H4 (cell line): ENCODE results near the gene CKS2. TPM values are rescaled to one million over a fixed set of nuclear protein-coding genes. Genes with fewer than 3 reads are reported as not detected.

ENCODE experiments used
- DNase-seq: peaks from one replicate; pipeline ENCODE4 v3.0.0-alpha.2; 2015; ENCODE audit warnings: low spot score
- total RNA-seq: library from RNA; depleted of rRNA; stranded (reverse); fragments of >200 nt; shearing (Covaris generic); gene quantifications from 2 replicates; pipeline ENCODE4 v1.2.3, GENCODE V29; 2014

Gene CKS2
- total RNA-seq, 1 experiment from 2014 or later = 581 TPM

DNA sequence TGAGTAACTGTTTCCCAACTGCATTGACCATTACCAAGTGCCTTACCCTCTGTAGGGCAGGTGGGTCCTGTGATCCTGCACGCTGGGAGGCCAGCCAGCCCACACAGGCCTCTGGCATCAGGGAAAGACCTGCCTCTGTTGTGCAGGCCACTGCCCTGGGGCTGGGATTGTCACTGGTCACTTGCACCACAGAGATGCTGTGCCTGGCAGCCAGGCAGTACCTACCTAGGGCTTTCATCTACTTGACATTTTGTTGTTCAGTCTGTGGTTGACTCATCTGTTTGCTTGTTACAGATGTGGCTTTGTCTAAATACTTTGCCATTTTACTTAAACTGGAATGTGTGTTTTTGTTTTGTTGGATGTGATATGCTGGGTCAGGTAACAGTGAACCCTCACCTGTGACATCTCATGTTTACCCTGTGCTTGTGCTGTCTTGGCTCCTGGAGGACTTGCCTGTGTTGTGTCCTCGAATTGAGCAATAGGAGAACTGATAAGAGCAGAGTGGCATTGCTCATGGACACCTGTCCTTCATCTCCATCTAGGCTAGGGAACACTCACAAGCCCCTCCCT, 40.1 kb downstream of the CKS2 start:
- no peak for DNase-seq

DNA sequence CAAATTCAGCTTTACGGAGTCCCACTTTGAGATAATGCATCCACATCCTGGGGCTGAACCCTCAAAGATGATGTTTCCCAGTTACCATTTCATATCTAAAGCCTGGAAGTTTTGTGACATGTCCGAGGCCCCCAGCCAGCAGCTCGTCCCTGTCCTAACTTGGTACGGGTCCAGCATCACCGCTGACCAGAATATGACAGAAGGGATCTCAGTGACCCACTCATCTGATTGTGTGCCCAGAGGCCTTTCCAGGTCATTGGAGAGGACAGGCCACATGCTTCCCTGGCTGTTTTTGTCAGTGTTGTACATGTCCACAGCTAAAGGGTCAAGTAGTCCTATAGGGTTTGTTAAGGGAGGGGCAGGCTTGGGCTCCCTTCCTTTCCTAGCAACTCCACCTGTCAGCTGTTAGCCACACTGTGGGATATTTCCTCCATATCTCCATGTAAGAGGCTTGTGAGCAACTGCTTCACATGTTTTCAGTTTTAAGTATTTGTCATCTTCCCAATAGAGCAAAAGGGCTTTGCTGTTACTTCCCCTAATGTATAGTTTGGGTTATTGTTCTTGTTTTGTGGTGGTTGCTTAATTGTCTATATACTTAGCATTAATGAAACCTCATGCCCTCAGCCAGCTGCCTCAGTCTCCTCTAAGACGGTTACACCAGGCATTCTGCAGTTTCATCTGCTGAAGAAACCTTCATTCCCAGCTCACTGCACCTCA, 40.7 kb downstream of the CKS2 start:
- no peak for DNase-seq

GRCh38 chr9:89352451-89352850, 41.5 kb downstream of the CKS2 start:
- DNase-seq = no peak

DNA sequence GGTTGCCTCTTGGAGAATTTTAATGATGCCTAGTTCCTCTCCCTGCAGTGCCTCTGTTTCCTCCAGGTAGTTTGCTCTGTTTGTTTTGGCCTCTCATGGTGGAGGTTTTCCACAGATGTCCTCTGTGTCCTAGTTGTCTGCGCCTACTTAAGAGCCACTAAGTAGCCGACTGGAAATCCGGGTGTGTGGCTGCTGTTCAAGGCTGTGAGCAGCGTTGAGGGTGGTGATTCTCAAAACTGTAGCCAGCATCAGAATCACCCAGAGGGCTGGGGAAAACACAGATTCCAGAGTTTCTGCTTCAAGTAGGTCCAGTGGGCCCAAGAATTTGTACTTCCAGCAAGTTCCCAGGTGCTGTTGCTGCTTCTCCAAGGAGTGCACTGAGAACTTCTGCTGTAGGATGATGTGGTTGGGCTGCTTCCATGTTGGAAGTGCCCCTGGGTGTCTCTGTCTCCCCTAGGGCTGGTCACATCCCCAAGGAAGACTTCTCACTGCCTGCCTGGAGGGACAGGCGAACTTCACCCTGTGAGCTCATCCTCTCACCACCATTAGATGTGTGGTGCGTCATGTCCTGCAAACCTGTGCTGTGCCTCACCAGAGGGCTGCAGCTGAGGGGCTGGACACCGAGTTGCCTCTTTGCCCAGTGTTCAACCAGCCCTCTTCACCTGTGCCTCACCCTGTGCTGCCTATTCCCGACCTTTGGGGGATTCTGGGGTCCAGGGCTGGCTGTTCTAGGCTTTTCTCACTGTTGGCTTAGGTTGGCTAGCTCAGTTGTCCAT, 42.1 kb downstream of the CKS2 start:
- DNase-seq = no peak

- DNase-seq = no peak
Measured at GRCh38 chr9:89353989-89354388, 43.0 kb downstream of the CKS2 start.

DNA sequence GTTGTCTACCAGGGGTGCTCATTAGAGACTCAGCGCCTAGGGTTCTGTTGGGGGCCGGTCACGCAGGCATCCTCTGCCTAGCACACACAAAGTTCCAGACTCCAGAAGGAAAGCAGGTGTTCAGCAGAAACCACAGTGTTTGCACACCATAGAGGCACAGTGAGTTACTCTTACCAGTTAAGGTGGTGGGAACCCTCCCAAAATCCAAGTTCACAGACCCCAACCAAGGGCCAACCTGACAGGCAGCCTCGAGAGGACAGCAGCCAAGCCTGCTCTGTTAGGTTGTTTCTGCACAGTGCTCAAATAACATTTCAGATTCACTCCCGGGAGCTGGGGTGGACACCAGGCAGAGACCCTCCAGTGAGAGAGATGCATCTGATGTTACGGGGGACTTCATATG, 43.5 kb downstream of the CKS2 start:
- DNase-seq = no peak

DNA sequence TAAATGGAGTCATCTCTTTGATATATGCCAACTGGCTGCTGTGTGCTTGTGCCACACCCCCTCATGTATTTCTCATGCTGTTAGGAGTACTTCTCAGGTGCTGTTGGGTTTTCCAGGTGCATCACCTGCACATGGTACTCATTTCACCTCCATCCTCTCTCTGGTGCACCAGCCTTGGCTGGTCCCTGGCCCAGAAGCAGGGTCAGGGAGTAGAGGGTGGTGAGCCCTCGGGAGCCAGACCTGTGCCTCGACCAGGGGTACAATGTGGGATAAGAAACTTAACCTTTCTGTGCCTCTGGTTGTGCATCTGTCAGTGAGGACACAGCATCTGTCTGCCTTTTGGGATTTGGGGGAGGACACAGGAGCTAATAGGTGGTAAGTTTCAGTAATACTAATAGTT, 45.8 kb downstream of the CKS2 start:
- no peak for DNase-seq

DNA sequence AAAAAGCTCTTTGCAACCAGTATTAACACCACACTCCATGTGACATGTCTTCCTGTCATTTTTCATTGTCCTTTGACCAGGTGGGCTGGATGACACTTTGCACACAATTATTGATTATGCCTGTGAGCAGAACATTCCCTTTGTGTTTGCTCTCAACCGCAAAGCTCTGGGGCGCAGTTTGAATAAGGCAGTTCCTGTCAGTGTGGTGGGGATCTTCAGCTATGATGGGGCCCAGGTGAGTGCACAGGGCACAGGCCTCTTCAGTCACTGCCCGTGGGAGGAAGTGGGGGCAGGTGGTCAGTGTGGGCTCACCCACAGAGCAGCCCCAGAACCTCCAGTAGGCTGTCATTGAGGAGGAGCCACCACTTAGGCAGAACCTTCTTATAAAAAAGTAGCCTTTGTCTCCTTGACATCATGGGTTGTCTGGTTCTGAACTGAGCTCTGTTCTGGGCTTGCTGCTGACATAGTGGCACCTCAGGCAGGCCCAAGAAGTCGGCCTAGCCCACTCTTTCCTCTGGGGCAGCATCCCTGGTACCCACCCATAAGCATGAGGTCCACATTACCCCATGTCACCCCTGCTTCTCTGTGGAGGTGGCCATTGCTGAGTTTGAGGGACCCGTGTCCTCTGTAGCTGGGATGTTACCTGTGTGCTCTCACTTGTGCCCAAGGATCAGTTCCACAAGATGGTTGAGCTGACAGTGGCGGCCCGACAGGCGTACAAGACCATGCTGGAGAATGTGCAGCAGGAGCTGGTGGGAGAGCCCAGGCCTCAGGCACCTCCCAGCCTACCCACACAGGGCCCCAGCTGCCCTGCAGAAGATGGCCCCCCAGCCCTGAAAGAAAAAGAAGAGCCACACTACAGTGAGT, 46.6 kb downstream of the CKS2 start:
- DNase-seq = no peak

GRCh38 chr9:89358376-89358916, 47.5 kb downstream of the CKS2 start:
- DNase-seq = no peak

DNA sequence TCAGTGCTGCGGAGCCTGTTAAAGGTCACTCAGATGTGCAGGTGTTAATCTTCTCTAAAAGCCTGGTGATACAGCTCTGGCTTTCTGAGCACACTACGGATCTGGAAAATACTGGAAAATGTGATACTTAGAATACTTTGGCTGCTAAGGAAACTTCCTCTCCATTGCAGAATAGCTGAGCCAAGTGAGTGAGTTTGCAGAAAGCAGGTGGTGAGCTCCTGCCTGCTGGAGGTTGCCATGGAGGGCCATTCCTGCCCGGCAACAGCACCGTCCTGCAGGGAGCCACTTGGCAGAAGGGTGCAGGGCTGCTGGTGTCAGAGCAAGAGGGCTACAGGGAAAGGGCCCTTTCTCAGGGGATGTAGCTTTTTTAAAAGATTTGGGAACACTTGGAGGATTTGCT, 48.0 kb downstream of the CKS2 start:
- DNase-seq = no peak

GRCh38 chr9:89359751-89360261, 48.8 kb downstream of the CKS2 start:
- DNase-seq = no peak

- no peak for DNase-seq
Measured at GRCh38 chr9:89360465-89360864, 49.5 kb downstream of the CKS2 start.

DNA sequence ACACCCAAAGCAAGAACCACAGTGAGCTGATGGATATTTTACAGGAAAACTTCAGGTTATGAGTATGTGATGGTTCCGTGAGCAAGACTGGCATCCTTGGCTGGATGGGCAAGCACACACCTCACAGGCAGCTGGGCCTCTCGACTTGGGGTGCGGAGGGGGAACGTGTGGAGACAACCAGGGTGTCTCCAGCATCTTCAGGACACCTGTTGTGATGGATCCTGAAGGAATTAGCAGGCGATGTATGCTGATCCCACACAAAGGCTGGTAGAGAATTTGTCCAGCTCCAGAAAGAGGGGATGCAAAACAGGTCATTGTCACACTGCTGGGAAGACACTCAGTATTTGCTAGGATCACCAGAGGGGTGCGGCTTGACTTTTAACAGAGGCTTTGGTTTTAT, 50.0 kb downstream of the CKS2 start:
- DNase-seq = no peak

DNA sequence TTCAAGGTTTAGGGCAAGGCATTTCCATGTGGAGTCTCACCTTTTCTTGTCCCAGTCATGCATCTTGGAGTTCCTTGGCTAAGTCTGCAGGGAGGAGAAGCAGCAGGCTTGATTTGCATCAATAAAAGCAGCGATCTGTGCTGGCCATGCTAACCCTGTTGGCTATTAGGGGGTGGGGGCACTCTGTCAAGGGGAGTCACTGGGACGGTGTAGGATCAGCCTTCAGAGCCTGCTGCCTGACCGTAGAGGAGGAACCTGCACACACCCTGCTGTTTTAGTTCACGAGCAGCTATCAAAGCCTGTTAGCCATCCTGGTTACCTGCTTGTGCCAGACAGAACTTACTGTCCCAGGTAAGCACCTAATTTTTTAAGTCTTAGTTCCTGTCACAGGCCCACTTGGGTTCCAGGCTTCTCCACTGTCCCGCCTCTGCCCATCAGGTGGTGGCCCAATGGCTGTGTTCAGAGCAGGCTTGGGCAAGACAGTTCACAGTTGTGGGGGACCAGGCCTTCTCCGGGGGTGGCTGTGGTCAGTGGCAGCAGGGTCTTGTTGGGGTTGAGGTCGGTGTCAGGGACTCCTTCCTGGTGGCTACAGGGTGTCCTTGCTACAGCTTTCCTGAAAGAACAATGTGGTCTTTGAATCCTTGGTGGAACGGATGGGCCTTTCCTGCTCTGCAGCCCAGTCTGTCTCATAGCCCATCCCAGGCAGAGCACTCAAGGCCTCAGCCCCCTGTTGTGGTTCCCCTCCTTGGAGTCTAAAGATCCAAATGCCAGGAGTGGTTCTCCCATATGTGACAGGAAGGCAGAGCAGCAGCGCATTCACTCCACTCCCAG, 51.0 kb downstream of the CKS2 start:
- no peak for DNase-seq

DNA sequence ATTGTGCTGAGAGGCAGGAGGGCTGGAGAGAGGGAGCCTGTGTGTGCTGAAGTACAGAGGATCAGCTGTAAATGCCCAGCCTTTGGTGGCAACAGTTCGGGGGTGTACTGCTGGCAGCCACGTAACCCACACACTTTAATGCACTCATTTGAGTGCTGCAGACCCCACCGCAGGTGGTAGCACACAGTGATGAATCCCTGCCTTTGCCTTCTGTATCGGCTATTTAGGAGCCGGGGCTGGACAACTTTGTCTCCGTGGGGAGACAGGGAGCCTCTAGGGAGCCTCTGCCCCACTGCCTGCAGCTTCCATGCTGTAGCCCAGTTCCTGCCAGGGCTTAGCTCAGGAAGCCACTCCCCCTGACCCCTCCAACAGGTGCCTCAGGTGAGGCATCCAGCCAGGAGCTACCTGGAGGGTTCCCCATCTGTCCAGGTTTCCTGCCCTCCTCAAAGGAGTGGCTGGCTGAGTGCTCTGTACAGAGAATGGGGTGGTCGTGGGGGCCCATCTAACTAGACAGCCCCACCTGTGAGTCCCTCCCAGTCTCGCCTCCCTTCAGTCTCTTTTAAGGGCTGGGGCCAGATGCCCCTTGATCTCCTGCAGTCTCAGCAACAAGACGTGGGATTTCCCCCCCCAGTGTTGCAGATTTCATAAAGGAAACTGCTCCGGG, 51.8 kb downstream of the CKS2 start:
- no peak for DNase-seq

- DNase-seq = no peak
Measured at GRCh38 chr9:89363311-89363670, 52.3 kb downstream of the CKS2 start.

DNA sequence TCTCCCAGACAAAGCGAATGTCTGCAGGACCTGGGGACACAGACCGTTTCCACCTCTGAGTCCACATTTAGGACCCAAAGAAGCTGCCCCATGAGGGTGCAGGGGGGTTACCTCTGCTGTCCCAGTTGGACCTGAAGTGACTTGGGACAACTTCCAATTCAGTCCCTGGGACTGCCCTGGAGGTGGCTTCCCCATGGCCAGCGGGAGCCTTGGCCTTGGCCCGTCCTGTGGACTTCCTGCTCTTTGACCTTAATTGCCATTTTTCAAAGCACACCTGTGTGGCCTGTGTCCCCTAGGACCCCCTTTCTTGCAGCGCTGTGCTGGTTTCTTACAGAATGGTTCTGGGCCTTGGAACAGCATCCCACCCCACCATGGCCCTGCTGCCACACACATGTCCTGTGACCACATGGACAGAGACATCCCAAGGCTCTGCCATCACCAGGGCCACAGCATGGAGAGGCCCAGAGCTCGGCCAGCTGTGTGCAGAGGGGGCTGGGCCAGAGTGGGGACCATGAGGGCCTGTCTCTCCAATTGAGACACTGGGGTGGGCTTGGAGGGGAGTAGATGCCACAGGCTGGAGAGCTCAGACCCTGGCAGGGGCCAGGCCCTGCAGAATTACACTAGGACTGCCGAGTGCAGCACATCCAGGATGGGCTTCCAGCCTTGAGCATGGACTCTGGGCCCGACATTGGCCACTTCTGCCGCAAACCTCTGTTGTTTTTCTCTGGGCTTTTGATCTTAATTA, 53.1 kb downstream of the CKS2 start:
- no peak for DNase-seq

DNA sequence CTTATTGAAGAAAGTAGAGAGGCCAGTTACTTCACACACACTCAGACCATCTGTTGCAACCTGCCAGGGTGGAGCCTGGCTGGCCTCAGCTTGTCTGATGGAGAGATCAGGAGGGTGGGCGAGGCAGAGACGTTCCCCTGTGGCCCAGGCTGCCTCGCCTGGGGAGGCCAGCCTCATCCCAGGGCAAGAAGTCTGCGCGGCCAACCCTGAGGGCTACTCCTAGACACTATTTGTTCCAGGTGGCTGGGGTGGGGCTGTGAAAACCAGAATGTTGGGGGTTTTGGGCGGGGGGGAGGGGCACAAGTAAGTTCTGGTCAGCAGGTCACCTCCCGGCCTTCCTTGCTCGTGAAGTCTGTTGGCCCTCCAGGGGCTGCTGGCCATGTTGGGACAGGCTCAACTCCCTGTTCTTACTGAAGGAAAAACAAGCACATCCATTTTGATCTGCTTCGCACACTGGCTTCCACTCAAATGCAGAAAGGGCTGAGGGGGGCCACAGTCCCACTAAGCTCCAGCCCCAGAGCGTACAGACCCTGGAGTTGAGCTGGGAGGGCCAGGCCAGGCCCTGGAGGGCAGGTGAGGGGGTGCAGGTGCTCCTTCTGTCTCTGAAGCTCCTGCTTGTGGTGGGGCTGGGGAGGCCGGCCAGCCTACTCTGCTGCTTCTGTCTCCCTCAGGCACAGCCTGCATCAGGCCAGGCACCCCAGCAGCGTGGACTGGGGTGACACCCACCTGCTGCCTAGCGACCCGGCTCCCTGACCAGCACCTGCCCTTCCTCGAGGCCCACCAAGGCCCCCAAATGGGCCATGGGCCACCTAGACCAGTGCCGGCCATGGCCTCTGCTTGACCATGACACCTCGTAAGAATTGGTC, 53.9 kb downstream of the CKS2 start:
- DNase-seq = no peak

GRCh38 chr9:89365532-89365912, 54.5 kb downstream of the CKS2 start:
- no peak for DNase-seq
